ENCODE data around the gene PIH1D2.
A peak's percentile ranks its signal among the peaks of the same experiment; 100 is the strongest.
"Not testable (repeated sequence)": the region's sequence is repeated elsewhere in the genome, so short reads cannot be mapped to it uniquely, and the experiment has no call there.

PIH1D2 gene

GRCh38 chr11:112057170-112057569 lies 16.6 kb downstream of the PIH1D2 start:
- DNase-seq: no peak

- DNase-seq: no peak
Observed at GRCh38 chr11:112051768-112052167, 22.0 kb downstream of the PIH1D2 start.

GRCh38 chr11:112050721-112051120 lies 23.1 kb downstream of the PIH1D2 start:
- DNase-seq: no peak

- no peak for DNase-seq
Observed at GRCh38 chr11:112049777-112050176, 24.0 kb downstream of the PIH1D2 start.

- not testable (repeated sequence) for DNase-seq
Observed at GRCh38 chr11:112048256-112048655, 25.6 kb downstream of the PIH1D2 start.

- not testable (repeated sequence) for DNase-seq
Observed at GRCh38 chr11:112046647-112047046, 27.2 kb downstream of the PIH1D2 start.

GRCh38 chr11:112044961-112045360 lies 28.9 kb downstream of the PIH1D2 start:
- no peak for DNase-seq

GRCh38 chr11:112042961-112043304 lies 30.9 kb downstream of the PIH1D2 start:
- no peak for DNase-seq

- peak; percentile 24 for DNase-seq
Observed at GRCh38 chr11:112042161-112042960, 31.5 kb downstream of the PIH1D2 start.

- no peak for DNase-seq
Observed at GRCh38 chr11:112037527-112037926, 36.3 kb downstream of the PIH1D2 start.

- DNase-seq: no peak
Observed at GRCh38 chr11:112033902-112034301, 39.9 kb downstream of the PIH1D2 start.

- DNase-seq: no peak
Observed at GRCh38 chr11:112029460-112029859, 44.4 kb downstream of the PIH1D2 start.

- not testable (repeated sequence) for DNase-seq
Observed at GRCh38 chr11:112026784-112027410, 46.9 kb downstream of the PIH1D2 start.

GRCh38 chr11:112025707-112026106 lies 48.1 kb downstream of the PIH1D2 start:
- DNase-seq: no peak

GRCh38 chr11:112024773-112025678 lies 48.8 kb downstream of the PIH1D2 start, which contains the start of gene DLAT:
DLAT (plus strand) TSS chr11:112025408; CDS start chr11:112025473, 65 bp downstream.
- peak; percentile 81 for DNase-seq

GRCh38 chr11:112024178-112024772 lies 49.5 kb downstream of the PIH1D2 start:
- no peak for DNase-seq

- DNase-seq: no peak
Observed at GRCh38 chr11:112023104-112023503, 50.7 kb downstream of the PIH1D2 start.

- DNase-seq: no peak
Observed at GRCh38 chr11:112019066-112019465, 54.8 kb downstream of the PIH1D2 start.
